Regular cardiac myocyte (primary cell): ENCODE data around the gene CLCA1. TPM values are rescaled to one million over a fixed set of nuclear protein-coding genes. Genes with fewer than 3 reads are reported as not detected.

Experiments
- total RNA-seq: library from RNA; depleted of rRNA; stranded (reverse); fragments of >200 nt; gene quantifications from 2 replicates; pipeline ENCODE4 v1.2.3, GENCODE V29; 2014

CLCA1 gene, protein sequence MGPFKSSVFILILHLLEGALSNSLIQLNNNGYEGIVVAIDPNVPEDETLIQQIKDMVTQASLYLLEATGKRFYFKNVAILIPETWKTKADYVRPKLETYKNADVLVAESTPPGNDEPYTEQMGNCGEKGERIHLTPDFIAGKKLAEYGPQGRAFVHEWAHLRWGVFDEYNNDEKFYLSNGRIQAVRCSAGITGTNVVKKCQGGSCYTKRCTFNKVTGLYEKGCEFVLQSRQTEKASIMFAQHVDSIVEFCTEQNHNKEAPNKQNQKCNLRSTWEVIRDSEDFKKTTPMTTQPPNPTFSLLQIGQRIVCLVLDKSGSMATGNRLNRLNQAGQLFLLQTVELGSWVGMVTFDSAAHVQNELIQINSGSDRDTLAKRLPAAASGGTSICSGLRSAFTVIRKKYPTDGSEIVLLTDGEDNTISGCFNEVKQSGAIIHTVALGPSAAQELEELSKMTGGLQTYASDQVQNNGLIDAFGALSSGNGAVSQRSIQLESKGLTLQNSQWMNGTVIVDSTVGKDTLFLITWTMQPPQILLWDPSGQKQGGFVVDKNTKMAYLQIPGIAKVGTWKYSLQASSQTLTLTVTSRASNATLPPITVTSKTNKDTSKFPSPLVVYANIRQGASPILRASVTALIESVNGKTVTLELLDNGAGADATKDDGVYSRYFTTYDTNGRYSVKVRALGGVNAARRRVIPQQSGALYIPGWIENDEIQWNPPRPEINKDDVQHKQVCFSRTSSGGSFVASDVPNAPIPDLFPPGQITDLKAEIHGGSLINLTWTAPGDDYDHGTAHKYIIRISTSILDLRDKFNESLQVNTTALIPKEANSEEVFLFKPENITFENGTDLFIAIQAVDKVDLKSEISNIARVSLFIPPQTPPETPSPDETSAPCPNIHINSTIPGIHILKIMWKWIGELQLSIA
- not detected in 2 replicates for total RNA-seq

DNA sequence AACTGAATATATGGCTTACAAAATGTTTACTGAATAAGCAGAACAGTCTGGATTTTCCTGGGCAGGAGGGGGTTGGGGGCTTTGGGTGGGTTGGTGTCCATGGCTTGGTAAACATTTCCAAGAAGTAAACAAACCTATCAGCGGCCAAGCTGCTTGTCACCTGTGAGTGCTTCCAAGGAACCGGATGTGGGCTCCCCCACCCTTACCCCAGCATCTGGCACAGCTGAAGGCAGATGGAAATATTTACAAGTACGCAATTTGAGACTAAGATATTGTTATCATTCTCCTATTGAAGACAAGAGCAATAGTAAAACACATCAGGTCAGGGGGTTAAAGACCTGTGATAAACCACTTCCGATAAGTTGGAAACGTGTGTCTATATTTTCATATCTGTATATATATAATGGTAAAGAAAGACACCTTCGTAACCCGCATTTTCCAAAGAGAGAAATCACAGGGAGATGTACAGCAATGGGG is at the start of gene CLCA1:
Gene CLCA1, plus strand, starts transcription at position 427 of the 477 bp plus-strand sequence. Its CDS starts 45 bp downstream, at position 472.

DNA sequence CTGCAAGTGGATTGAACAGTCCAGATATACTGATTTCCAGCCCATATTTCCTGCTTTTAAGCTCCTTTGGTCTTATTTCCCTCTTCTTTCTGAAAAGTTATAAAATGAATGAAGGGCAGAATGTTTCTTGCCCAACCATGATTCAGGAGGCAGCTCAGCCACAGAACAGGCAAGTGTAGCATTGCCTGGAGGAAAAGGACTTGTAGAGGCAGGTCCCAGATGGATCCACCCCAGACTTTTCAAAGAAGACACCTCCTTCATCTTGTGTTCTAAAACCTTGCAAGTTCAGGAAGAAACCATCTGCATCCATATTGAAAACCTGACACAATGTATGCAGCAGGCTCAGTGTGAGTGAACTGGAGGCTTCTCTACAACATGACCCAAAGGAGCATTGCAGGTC is 44.9 kb upstream of the CLCA1 start, which contains the start of gene CLCA2:
Gene CLCA2, plus strand, starts transcription at position 299 of the 400 bp plus-strand sequence. Its CDS starts 77 bp downstream, at position 376.

DNA sequence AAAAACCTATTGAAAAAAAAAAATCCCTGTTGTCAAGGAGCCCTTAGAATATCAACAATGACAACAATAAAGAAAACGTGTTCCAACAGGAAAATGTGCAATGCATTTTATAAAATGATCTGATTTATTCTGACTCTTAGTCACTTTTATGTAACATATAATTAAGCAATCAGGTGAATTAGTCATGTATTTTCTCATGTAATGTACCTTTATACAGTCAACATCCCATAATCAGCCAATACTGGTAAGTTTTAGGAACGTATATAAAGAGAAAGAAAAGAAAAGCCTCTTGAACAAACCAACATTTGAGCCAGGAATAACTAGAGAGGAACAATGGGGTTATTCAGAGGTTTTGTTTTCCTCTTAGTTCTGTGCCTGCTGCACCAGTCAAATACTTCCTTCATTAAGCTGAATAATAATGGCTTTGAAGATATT is 78.1 kb downstream of the CLCA1 start, which contains the start of gene CLCA4:
Gene CLCA4, plus strand, starts transcription at position 292 of the 435 bp plus-strand sequence. Its CDS starts 42 bp downstream, at position 334.

Other genes starting within 250 kb of the CLCA1 start
- 18.6 and 31.9 TPM in 2 replicates for gene ODF2L, start 72.6 kb upstream of the CLCA1 start, total RNA-seq
- gene CLCA2, start 44.8 kb upstream of the CLCA1 start, total RNA-seq, result 0.38 and 1.7 TPM in 2 replicates
- gene CLCA4, start 78.2 kb downstream of the CLCA1 start, total RNA-seq, result not detected in 2 replicates
- 47.1 and 48.1 TPM in 2 replicates for gene SH3GLB1, start 235.6 kb downstream of the CLCA1 start, total RNA-seq